Measurements from ENCODE around the gene TCEANC2.

DNA sequence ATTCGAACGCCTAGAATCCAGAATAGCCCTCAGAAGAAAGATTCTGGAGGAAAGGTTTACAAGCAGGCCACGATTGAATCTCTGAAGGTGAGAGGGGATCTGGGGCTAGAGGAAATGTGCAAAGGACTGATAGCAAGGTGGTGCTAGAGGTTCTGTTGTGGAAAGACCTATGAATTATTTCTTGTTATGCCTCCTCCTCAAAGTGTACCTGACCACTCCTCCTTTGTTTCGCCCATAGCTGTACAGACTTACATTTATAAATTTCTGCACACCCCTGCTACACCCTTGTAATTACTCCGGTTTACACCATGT is 986 bp downstream of the TCEANC2 start:
- TF ChIP-seq EP300 (IDR thresholded peaks at IDR 0.05) (no peak), POLR2A (IDR thresholded peaks at IDR 0.05) (no peak)
- TF ChIP-seq, protein P1, sequence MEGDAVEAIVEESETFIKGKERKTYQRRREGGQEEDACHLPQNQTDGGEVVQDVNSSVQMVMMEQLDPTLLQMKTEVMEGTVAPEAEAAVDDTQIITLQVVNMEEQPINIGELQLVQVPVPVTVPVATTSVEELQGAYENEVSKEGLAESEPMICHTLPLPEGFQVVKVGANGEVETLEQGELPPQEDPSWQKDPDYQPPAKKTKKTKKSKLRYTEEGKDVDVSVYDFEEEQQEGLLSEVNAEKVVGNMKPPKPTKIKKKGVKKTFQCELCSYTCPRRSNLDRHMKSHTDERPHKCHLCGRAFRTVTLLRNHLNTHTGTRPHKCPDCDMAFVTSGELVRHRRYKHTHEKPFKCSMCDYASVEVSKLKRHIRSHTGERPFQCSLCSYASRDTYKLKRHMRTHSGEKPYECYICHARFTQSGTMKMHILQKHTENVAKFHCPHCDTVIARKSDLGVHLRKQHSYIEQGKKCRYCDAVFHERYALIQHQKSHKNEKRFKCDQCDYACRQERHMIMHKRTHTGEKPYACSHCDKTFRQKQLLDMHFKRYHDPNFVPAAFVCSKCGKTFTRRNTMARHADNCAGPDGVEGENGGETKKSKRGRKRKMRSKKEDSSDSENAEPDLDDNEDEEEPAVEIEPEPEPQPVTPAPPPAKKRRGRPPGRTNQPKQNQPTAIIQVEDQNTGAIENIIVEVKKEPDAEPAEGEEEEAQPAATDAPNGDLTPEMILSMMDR (IDR thresholded peaks at IDR 0.05): no peak
